ENCODE measurements around the gene B3GNT7.
A peak's percentile ranks its signal among the peaks of the same experiment; 100 is the strongest.
"Not testable (repeated sequence)": the region's sequence is repeated elsewhere in the genome, so short reads cannot be mapped to it uniquely, and the experiment has no call there.

B3GNT7 gene, protein sequence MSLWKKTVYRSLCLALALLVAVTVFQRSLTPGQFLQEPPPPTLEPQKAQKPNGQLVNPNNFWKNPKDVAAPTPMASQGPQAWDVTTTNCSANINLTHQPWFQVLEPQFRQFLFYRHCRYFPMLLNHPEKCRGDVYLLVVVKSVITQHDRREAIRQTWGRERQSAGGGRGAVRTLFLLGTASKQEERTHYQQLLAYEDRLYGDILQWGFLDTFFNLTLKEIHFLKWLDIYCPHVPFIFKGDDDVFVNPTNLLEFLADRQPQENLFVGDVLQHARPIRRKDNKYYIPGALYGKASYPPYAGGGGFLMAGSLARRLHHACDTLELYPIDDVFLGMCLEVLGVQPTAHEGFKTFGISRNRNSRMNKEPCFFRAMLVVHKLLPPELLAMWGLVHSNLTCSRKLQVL

GRCh38 chr2:231395188-231396057, at the start of gene B3GNT7:
TSS of gene B3GNT7 (plus strand) at chr2:231395710. CDS start at chr2:231395804, 94 bp downstream.
- no peak for DNase-seq (ENCODE audit: low spot score)

- DNase-seq (ENCODE audit: low spot score) = no peak
Measured at GRCh38 chr2:231347081-231347480, 48.4 kb upstream of the B3GNT7 start.

DNA sequence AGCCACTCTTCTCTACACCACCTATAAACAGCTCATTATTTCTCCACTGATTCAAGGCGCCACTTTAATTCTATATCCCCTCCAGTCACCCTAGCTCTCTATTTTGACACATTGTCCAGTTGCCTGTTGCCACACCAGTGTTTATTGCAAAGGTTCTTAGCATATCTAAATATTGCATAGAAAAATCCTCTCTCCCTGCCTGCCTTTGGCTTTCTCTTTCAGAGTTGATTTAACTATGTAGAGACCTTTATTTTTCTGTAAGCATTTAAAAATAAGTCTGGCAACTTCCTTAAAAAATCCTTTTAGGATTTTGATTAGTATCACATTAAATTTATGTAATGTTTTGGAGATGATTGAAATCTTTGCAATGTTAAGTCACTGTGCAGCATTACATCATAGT, 47.9 kb upstream of the B3GNT7 start:
- DNase-seq (ENCODE audit: low spot score) = no peak

DNA sequence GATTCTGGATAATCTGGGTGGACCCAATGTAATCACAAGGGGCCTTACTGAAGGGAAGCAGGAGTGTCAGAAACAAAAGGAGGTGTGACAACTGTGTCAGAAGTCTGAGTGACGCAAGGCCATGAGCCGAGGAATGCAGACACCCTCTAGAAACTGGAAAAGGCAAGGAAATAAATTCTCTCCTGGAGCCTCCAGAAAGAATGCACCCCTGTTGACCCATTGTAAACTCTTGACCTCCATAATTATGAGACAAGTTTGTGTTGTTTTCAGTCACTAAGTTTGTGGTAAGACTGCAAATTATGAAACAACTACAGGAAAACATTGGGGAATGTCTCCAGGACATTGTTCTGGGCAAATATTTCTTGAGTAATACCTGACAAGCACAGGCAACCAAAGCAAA, 47.3 kb upstream of the B3GNT7 start:
- no peak for DNase-seq (ENCODE audit: low spot score)

DNA sequence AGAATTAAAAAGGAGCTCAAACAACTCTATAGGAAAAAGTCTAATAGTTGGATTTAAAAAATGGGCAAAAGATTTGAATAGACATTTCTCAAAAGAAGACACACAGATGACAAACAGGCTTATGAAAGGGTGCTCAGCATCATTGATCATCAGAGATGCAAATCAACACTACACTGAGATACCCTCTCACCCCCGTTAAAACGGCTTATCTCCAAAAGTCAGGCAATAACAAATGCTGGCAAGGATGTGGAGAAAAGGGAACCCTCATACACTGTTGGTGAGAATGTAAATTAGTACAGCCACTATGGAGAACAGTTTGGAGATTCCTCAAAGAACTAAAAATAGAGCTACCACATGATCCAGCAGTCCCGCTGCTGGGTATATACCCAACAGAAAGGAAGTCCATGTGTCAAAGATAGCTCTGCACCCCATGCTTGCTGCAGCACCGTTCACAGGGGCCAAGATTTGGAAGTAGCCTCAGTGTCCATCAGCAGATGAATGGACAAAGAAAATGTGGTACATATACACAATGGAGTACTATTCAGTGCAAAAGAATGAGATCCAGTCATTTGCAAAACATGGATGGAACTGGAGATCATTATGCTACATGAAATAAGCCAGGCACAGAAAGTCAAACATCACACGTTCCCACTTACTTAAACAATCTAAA, 46.7 kb upstream of the B3GNT7 start:
- no peak for DNase-seq (ENCODE audit: low spot score)

DNA sequence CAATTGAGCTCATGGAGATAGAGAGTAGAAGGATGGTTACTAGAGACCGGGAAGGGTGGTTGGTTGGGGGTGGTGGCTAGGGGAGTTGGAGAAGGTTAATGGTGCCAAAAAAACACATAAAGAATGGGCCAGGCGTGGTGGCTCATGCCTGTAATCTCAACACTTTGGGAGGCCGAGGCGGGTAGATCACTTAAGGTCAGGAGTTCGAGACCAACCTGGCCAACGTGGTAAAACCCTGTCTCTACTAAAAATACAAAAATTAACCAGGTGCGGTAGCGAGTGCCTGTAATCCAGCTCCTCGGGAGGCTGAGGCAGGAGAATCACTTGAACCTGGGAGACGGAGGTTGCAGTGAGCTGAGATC, 46.2 kb upstream of the B3GNT7 start:
- DNase-seq (ENCODE audit: low spot score) = not testable (repeated sequence)

DNA sequence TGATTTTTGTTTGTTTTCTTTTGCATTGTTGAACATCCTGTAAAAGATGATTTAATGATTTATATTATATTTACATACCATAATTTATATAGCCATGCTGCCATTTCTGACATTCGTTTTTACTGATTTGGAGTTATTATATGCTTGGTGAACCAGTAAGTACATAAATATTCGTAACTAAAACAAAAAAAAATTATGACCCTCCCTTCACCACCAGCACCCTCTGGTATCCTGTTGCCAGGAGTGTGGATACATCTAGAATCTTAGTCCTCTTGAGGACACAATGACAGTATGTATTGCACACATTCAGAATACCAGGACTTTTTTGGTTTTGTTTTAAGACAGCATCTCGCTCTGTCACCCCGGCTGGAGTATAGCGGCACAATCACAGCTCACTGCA, 43.9 kb upstream of the B3GNT7 start:
- DNase-seq (ENCODE audit: low spot score) = no peak

DNA sequence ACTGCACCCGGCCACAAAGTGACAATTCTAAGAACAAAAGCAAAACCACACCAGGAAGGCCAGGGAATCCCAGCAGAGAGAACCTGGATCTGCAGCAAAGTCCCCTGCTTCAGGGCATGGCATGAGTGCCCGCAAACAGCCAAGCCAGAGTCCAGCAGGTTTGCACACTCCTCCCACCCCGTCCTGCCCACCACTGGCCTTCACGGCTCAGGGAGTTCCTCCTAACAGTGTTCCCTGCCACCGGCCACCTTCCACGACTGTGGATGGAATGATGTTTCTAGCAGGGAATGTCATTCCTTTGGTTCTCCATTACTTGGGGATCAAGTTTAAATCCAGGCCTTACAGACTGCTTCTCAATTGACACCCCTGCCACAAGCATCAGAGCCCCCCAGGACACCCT, 42.0 kb upstream of the B3GNT7 start:
- DNase-seq (ENCODE audit: low spot score) = no peak

GRCh38 chr2:231355508-231356465, 39.7 kb upstream of the B3GNT7 start:
- DNase-seq (ENCODE audit: low spot score) = no peak

GRCh38 chr2:231356466-231356844, 39.1 kb upstream of the B3GNT7 start:
- DNase-seq (ENCODE audit: low spot score) = no peak

- DNase-seq (ENCODE audit: low spot score) = no peak
Measured at GRCh38 chr2:231357048-231357447, 38.5 kb upstream of the B3GNT7 start.

GRCh38 chr2:231357931-231358330, 37.6 kb upstream of the B3GNT7 start:
- no peak for DNase-seq (ENCODE audit: low spot score)

DNA sequence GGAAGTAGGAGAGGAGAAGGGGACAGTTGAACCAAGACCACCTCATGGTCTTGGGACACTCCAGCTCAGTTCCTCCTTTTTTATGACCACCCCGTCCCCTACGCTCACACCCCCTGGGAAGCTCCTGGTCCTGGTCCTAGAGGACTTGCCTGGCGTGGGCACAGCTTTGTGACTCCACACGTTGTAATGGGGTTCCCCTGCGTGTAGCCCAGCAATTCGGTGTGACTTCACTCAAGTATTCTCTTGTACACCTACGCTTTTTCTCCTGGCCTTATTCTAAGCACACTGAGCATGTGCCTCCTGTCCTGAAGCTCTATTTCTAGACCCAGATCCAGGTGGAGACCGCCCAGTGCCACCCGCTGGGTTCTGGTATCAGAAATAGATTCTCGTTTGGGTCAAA, 36.1 kb upstream of the B3GNT7 start:
- no peak for DNase-seq (ENCODE audit: low spot score)

GRCh38 chr2:231359948-231360347, 35.6 kb upstream of the B3GNT7 start:
- DNase-seq (ENCODE audit: low spot score) = no peak

GRCh38 chr2:231360401-231360800, 35.1 kb upstream of the B3GNT7 start:
- DNase-seq (ENCODE audit: low spot score) = no peak

DNA sequence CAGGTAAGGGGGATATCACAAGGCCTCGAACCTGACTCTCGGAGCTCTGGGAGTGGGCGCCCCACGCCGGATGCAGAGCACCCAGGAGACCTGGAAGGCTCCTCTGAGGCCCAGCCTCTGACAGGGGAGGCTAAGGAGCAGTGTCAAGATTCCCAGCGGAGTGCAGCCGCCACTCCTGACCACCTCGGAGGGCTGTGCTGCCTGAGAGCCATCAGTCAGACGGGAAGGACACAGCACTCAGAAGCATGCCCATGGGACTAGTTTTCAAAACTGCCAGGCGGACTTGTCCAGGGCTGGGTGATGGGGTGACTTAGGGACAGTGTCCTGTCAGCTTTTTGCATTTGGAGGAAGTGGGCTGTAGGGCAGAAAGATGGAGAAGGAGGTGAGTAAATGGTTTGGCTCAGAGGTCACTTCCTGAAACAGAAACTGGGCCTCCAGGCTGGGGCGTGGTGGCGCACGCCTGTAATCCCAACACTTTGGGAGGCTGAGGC, 34.6 kb upstream of the B3GNT7 start:
- DNase-seq (ENCODE audit: low spot score) = no peak

DNA sequence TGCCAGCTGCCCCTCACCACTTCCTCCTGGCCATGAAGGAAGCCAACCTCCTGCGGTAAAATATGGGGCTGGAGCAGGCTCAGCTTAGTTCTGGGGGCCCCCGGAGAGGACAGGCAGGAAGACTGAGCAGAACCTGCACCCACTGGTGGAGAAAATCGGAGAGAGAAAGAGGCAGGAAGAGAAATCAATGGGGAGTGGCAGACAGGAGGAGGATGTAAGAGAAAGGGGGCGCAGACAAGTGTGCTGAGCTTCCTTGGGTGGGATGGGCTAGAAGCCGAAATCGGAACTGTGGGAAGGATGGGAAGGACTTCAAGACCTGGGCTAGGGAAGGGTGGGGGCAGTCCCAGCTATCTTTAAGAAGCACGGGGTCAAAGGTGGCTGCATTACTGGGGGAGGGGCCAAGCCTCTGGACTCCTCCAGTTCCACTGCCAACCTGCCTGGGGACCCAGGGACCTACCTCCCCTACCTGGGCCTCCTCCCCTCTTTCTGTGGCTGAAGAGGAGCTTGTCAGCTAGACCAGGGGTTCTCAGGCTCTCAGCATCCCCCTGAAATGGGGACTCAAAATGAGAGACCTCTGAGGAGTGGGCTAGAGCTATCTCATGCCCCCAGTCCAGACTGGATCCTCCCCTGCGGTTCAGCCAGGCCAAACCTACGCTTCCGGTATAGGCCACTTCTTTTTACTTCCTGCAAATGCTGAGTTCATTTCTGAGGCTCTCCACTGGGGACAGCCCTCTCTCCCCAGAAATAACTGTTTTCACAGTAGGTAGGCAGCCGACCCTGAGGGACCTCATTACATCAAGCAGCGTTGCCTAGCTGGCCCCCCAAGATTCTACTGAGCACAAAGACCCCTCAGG, 33.6 kb upstream of the B3GNT7 start:
- DNase-seq (ENCODE audit: low spot score) = peak; percentile 26

DNA sequence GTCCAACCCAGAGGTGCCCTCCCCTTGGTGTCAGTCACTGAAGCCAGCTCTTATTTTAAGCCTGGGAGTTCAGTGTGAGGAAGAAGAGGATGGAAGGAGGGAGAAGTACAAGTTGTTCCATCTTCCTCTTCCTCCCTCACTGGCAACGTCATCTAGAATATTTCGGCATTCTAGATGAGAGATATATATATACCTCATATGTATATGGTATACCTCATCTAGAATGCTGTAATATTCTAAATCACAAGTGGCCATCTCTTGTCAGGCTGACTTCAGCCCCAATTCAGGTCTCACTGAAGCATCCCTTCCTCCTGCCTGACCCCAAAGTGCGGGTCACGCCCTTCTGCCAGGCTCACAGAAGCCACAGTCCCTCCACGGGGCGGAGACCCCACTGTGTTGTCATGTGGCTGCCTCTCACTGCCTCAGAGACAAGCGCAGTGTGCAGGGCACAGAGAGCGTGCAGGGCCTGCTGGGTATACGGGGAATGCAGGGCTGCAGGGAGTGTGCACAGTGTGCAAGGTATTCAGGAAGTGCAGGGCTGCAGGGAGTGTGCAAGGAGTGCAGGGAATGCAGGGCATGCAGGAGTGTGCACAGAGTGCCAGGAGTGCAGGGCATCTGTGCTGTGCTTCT, 32.8 kb upstream of the B3GNT7 start:
- no peak for DNase-seq (ENCODE audit: low spot score)

DNA sequence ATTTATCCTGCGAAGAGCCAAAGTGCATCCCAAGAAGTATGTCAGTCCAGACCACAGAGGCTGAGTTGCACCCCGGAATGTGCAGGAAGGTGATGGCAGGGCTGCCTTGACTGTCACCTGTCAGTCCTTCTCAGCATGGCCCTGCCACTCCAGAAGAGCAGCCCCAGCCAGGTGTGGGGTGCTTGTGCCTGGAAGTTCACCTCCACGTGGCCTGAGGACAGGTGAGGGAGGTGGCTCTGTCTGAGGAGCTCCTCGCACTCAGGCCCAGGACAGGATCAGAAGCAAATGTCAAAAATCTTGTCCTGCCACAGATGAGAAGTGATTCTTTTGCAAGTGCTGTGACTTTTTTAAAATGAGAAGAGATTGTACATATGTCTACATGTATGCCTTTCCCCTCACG, 31.4 kb upstream of the B3GNT7 start:
- no peak for DNase-seq (ENCODE audit: low spot score)
